UCSD-AML1 (cell line): ENCODE results near the gene GTF2H3.
"Not testable (repeated sequence)": the region's sequence is repeated elsewhere in the genome, so short reads cannot be mapped to it uniquely, and the experiment has no call there.

Experiments used
- DNase-seq: peaks from one replicate; lab custom pipeline; 2025; ENCODE audit not compliant: unreplicated experiment; lab: John Stamatoyannopoulos, UW

The GTF2H3 gene

GRCh38 chr12:123633379-123634141 lies at the start of gene GTF2H3, which contains the start of gene EIF2B1:
Gene GTF2H3, plus strand, starts transcription at chr12:123633829. Its CDS starts 31 bp downstream, at chr12:123633860.
Gene EIF2B1, minus strand, starts transcription at chr12:123633686. Its CDS starts 129 bp downstream, at chr12:123633557.
- peak; percentile 98 for DNase-seq

GRCh38 chr12:123591702-123592481 lies 41.7 kb upstream of the GTF2H3 start:
- DNase-seq: no peak

- DNase-seq: no peak
These were observed 37.9 kb upstream of the GTF2H3 start for GRCh38 chr12:123595729-123596128.

GRCh38 chr12:123597100-123597499 lies 36.5 kb upstream of the GTF2H3 start:
- DNase-seq: no peak

GRCh38 chr12:123598522-123598921 lies 35.1 kb upstream of the GTF2H3 start:
- DNase-seq: no peak

GRCh38 chr12:123599310-123599709 lies 34.3 kb upstream of the GTF2H3 start:
- no peak for DNase-seq

- no peak for DNase-seq
These were observed 33.9 kb upstream of the GTF2H3 start for GRCh38 chr12:123599721-123600120.

GRCh38 chr12:123601602-123602489 lies 31.8 kb upstream of the GTF2H3 start, which contains the start of gene DDX55:
Gene DDX55, plus strand, starts transcription at chr12:123602099. Its CDS starts 50 bp downstream, at chr12:123602149.
- peak; percentile 85 for DNase-seq

GRCh38 chr12:123602651-123603195 lies 30.9 kb upstream of the GTF2H3 start:
- DNase-seq: no peak

GRCh38 chr12:123603495-123603894 lies 30.1 kb upstream of the GTF2H3 start:
- not testable (repeated sequence) for DNase-seq

- DNase-seq: no peak
These were observed 25.9 kb upstream of the GTF2H3 start for GRCh38 chr12:123607756-123608155.

GRCh38 chr12:123608182-123608581 lies 25.4 kb upstream of the GTF2H3 start:
- DNase-seq: no peak

GRCh38 chr12:123614110-123614509 lies 19.5 kb upstream of the GTF2H3 start:
- no peak for DNase-seq

GRCh38 chr12:123614531-123614930 lies 19.1 kb upstream of the GTF2H3 start:
- DNase-seq: no peak

- no peak for DNase-seq
These were observed 16.5 kb upstream of the GTF2H3 start for GRCh38 chr12:123617144-123617543.

GRCh38 chr12:123617580-123617979 lies 16.0 kb upstream of the GTF2H3 start:
- DNase-seq: no peak

GRCh38 chr12:123621101-123621500 lies 12.5 kb upstream of the GTF2H3 start:
- no peak for DNase-seq

- no peak for DNase-seq
These were observed 11.8 kb upstream of the GTF2H3 start for GRCh38 chr12:123621619-123622530.

GRCh38 chr12:123634142-123634561 lies 523 bp downstream of the GTF2H3 start:
- DNase-seq: peak; percentile 30

- DNase-seq: no peak
These were observed 10.3 kb downstream of the GTF2H3 start for GRCh38 chr12:123643911-123644310.
